HG02610 (cell line): ENCODE results near the gene RGS10.
"Not testable (repeated sequence)": the region's sequence is repeated elsewhere in the genome, so short reads cannot be mapped to it uniquely, and the experiment has no call there.

ENCODE experiments used
- ATAC-seq: cut with Tn5 transposase; IDR thresholded peaks from one replicate; pipeline ENCODE4 v1.9.1; 2021; ENCODE audit warnings: mild to moderate bottlenecking, moderate library complexity; ENCODE audit not compliant: unreplicated experiment

The RGS10 gene

GRCh38 chr10:119473771-119474170 lies 68.7 kb downstream of the RGS10 start:
- no peak for ATAC-seq

GRCh38 chr10:119470920-119471702 lies 71.4 kb downstream of the RGS10 start:
- ATAC-seq = no peak

- ATAC-seq = no peak
Measured at GRCh38 chr10:119469846-119470245, 72.7 kb downstream of the RGS10 start.

DNA sequence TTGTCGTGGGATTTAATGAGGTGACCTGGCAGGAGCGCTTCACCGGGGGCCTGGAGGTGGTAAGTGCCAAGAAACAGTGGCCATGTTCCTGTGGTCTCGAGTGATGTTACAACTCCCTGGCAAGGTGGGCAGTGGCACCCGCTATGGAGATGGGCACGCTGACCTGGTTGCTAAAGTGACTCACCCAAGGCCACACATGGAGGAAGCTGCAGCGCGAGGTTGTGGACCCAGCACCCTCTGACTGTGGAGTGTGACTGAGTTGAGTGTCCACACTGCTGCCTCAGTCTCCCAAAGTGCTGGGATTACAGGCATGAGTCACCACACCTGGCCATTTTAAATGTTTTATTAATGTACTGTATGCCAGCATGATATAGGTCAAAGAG lies 73.2 kb downstream of the RGS10 start:
- ATAC-seq = no peak

DNA sequence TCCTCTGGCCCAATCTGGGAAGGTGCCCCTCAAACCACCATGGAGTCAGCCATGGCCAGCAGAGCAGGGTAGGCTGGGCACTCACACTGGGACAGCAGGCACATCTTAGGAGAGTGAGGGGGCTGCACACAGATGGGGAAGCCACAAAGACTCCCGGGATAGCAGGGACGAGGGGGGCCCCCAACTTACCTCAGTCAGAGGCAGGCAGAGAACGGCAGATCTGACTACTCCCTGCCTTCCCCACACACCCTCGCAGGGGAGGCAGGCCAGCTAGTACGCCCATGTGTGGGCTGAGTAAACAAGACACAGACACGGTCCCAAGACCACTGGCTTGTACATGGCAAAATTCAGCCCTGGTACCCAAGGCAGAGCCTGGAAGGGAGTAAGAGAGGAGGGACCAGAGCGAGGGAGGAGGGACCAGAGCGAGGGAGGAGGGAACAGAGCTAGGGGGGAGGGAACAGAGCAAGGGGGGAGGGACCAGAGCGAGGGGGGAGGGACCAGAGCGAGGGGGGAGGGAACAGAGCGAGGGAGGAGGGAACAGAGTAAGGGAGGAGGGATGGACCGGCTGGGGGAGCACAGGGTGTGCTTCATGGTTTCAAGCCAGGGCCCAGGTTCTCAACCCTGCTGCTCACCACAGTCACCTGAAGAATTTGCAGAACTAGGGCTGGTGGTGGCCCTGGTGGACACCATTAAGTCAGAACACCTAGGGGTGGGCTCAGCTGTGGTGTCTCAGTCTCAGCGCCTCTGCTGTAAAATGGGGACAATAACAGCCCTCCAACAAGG lies 73.8 kb downstream of the RGS10 start:
- ATAC-seq = no peak

- peak; percentile 50 for ATAC-seq
Measured at GRCh38 chr10:119466655-119467054, 75.9 kb downstream of the RGS10 start.

- no peak for ATAC-seq
Measured at GRCh38 chr10:119466076-119466475, 76.4 kb downstream of the RGS10 start.

DNA sequence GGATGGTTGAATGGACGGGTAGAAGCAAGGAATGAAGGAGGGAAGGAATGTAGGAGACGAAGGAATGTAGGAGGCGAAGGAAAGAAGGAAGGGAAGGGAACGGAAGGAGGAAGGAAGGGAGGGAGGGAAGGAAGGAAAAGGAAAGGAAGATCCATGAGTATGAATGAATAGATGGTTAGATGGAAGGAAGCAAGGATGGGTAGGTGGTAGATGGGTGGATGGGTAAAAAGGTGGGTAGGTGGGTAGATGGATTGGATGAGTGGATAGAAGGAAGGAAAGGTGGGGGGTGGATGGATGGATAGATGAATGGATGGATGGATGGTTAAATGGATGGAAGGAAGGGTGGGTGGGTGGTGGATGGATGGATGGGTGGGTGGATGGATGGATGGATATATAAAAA lies 77.4 kb downstream of the RGS10 start:
- no peak for ATAC-seq

DNA sequence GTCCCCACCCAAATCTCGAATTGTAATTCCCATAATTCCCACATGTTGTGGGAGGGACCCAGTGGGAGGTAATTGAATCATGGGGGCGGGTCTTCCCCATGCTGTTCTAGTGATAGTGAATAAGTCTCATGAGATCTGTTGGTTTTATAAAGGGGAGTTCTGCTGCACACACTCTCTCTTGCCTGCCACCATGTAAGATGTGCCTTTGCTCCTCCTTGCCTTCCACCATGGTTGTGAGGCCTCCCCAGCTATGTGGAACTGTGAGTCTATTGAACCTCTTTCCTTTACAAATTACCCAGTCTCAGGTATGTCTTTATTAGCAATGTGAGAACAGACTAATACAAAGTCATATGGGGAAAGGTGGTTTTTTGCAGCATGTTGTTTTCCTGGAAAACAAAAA lies 79.3 kb downstream of the RGS10 start:
- not testable (repeated sequence) for ATAC-seq

- ATAC-seq = no peak
Measured at GRCh38 chr10:119462773-119463172, 79.7 kb downstream of the RGS10 start.

- peak; percentile 41 for ATAC-seq
Measured at GRCh38 chr10:119461923-119462322, 80.6 kb downstream of the RGS10 start.

- peak; percentile 78 for ATAC-seq
Measured at GRCh38 chr10:119461380-119461779, 81.1 kb downstream of the RGS10 start.

GRCh38 chr10:119460369-119461195 lies 81.9 kb downstream of the RGS10 start:
- no peak for ATAC-seq

DNA sequence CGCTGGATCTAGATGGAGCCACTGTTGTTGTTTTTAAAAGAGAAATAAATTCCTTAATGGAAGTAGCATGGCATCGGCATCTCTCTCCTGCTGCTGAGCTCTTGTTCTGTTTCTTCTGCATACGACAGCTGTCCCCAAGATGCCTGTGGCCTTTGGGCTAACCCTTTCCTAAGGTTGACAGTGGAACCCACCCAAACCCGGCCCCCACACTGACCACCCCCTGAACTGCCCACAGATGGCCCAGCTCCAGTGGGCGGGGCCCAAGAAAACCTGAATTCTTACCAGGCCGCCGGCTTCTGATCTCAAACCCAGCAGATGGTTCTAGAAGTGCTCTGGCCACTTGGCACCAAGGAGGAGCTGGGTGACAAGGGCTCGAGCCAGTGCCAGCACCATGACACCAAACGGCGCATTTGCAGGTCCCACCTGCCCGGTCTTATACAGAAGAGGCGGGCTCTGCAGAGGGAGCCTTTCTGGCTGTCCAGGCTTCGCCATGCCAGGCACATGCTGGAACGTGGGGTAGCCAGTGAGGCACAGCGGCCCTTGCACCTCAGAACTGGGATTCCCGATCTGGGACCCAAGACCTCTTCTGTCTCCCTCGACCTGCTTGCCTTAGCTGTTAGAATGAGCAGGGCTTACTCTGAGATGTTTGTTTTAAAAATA lies 82.7 kb downstream of the RGS10 start:
- no peak for ATAC-seq

GRCh38 chr10:119457966-119458766 lies 84.4 kb downstream of the RGS10 start:
- ATAC-seq = no peak

GRCh38 chr10:119456435-119456810 lies 86.1 kb downstream of the RGS10 start:
- ATAC-seq = no peak

DNA sequence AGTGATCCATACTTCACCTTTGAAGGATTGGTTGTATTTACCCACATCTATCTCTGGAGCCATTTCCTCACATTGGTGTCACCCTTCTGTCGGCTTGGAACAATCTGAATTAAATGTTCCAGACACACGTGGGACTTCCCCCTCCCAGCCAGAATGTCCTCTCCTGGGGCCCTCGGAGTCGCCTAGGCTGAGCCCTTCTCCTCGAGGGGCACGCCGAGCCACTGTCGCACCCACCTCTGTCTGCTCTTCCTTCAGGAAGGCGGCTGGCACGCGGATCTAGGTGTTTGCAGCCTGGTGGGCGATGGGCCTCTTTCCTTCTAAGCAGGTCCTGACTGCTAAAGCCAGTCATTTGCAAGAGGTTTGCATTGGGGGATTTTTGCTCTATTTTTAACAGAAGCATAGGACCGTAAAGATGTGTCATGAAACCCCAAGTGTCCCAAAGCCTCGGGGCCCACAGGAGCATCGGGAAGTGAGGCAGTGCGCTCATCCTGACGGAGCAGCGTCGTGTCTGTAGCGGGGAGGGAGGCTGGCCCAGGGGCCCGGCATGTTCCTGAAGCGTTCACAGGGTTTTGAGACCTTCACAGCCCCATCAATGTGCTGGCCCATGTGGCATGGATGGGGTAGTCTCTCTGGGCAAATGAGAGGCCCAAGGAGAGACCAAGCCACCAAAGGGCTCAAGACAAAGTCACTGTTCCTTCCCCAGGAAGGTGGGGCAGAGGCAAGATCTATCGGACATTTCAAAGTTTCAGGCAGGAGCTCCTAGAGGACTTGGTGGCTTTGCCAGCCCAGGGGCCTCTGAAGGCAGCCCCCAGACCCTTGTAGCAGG lies 86.7 kb downstream of the RGS10 start:
- ATAC-seq = peak; percentile 46

DNA sequence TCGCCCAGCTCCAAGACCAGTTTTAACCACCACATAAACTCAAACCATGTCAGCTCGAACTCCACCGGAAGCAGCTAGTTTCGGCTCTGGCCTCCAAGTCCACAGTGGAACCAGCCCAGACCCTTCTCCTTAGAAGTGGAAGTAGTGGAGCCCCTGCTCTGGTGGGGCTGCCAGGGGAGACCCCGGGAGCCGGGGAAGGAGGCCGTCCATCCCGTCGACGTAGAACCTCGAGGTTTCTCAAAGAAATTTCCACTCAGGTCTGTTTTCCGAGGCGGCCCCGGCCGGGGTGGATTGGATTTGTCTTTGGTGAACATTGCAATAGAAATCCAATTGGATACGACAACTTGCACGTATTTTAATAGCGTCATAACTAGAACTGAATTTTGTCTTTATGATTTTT lies 87.5 kb downstream of the RGS10 start:
- ATAC-seq = no peak

- no peak for ATAC-seq
Measured at GRCh38 chr10:119454316-119454715, 88.2 kb downstream of the RGS10 start.
